ENCODE data around the gene HMCN2. TPM values are rescaled to one million over a fixed set of nuclear protein-coding genes. Genes with fewer than 3 reads are reported as not detected.

Gene HMCN2
- total RNA-seq, 1 donor from 2014 or later, result not detected

- no peak for TF ChIP-seq CTCF (IDR thresholded peaks at IDR 0.05)
- POLR2A ChIA-PET, result no interaction called here
- intact Hi-C loops (cut with micrococcal nuclease), result no loop called here
- no peak overlapping the region for H3K27ac Mint-ChIP-seq
- CTCF ChIA-PET, result no interaction called here
- DNase-seq, result no peak
- no peaks in the 10 kb centered on the region for H3K36me3 Mint-ChIP-seq (ENCODE audit: low read depth)
- H3K27me3 Mint-ChIP-seq, result peaks cover 13% of the 10 kb centered on the region
- peaks cover 6% of the 10 kb centered on the region for H3K4me1 Mint-ChIP-seq
- no peaks in the 10 kb centered on the region for H3K9me3 Mint-ChIP-seq
- no peak overlapping the region for H3K4me3 Mint-ChIP-seq
- ATAC-seq (ENCODE audit: low read depth), result no peak
These were observed 103.1 kb downstream of the HMCN2 start for GRCh38 chr9:130368631-130369103.

- no peak overlapping the region for H3K4me3 Mint-ChIP-seq
- H3K27ac Mint-ChIP-seq, result no peak overlapping the region
- TF ChIP-seq CTCF (IDR thresholded peaks at IDR 0.05), result no peak
- no peaks in the 10 kb centered on the region for H3K9me3 Mint-ChIP-seq
- no peak for DNase-seq
- H3K4me1 Mint-ChIP-seq, result peaks cover 6% of the 10 kb centered on the region
- ChIA-PET POLR2A (no interaction called here), CTCF (no interaction called here)
- no peak for ATAC-seq (ENCODE audit: low read depth)
- intact Hi-C loops (cut with micrococcal nuclease), result no loop called here
- peaks cover 10% of the 10 kb centered on the region for H3K27me3 Mint-ChIP-seq
- no peaks in the 10 kb centered on the region for H3K36me3 Mint-ChIP-seq (ENCODE audit: low read depth)
These were observed 104.7 kb downstream of the HMCN2 start for GRCh38 chr9:130370226-130370625.

DNA sequence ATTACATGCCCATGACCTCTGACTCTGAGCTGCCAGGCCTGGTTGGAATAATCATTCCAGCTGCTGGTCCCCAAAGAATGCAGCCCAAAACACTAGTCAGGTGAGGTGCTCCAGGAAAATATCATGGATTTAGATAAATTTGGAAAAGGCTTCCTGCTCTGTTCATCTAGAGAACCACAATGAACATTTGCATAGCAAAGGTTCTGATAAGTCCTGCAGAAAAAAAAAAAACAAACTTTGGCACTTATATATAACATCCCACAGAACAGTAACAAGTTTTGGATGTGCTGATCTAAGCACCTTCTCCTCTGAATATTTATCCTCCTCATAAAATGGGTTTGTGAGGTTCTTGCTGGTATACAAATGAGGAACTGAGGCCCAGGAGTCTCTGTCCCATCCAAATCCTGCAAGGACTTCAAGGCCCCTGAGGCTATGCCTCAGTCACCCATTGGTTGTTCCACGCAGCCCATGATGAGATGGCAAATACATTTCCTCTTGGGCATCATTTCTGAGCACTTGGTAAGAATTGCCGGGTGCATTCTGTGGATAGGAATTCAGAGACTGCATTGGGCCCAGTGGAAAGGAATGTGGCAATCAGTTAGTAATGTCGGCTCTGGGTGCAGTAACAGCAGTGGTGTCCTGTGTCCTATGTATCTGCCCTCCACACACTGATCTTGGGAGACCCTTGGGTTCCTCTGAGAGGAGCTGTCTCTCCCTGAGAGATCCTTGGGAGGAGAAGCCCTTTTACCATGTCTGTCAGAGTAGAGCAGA, 105.8 kb downstream of the HMCN2 start:
- ATAC-seq (ENCODE audit: low read depth) (no peak), DNase-seq (no peak)
- no peak for TF ChIP-seq CTCF (IDR thresholded peaks at IDR 0.05)
- Mint-ChIP-seq H3K4me1 (peaks cover 6% of the 10 kb centered on the region), H3K27me3 (peaks cover 9% of the 10 kb centered on the region), H3K27ac (no peak overlapping the region), H3K4me3 (no peak overlapping the region), H3K36me3 (ENCODE audit: low read depth) (no peaks in the 10 kb centered on the region), H3K9me3 (no peaks in the 10 kb centered on the region)
- POLR2A ChIA-PET, result no interaction called here
- intact Hi-C loops (cut with micrococcal nuclease), result no loop called here
- CTCF ChIA-PET, result no interaction called here

DNA sequence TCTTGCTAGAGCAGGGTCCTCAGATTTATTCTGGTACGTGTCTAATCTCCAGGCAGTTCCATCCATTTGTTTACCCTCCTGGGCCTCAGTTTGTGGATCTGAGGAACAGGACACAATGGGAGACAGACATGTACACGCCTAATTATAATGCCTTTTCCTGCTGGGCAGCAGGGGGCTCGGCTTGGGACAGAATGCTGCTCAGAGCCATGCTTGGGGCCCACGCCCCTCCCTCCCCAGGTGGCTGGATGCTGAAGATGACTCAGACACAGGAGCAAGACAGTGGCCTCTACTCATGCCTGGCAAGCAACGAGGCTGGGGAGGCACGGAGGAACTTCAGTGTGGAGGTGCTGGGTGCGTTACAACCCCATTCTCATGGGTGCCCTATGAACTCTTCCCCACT, 106.5 kb downstream of the HMCN2 start:
- intact Hi-C loops (cut with micrococcal nuclease), result no loop called here
- DNase-seq, result no peak
- Mint-ChIP-seq H3K4me3 (no peak overlapping the region), H3K27ac (no peak overlapping the region), H3K4me1 (peaks cover 6% of the 10 kb centered on the region), H3K27me3 (peaks cover 5% of the 10 kb centered on the region), H3K36me3 (ENCODE audit: low read depth) (no peaks in the 10 kb centered on the region), H3K9me3 (no peaks in the 10 kb centered on the region)
- ChIA-PET CTCF (no interaction called here), POLR2A (no interaction called here)
- no peak for TF ChIP-seq CTCF (IDR thresholded peaks at IDR 0.05)
- ATAC-seq (ENCODE audit: low read depth), result no peak

DNA sequence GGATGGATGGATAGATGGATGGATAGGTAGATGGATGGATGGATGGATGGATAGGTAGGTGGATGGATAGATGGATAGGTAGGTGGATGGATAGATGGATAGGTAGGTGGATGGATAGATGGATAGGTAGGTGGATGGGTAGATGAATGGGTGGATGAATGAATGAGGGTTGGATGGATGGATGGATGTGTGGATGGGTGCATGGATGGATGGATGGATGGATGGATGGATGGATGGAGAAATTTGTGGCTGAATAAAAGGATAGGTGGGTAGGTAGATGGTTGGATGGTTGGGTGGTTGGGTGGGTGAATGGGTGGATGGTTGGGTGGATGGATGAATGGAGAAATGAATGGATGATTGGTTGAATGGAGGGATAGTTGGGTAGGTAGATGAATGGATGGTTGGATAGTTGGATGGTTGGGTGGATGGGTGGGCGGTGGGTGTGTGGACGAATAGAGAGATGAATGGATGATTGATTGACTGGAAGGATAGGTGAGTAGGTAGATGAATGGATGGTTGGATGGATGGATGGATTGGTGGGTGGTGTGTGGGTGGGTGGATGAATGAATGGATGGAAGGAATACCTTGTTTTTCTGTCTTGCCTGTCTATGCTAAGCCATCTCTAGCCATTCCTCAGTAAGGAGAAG, 108.2 kb downstream of the HMCN2 start:
- ATAC-seq (ENCODE audit: low read depth), result no peak
- CTCF ChIA-PET, result no interaction called here
- no peak for TF ChIP-seq CTCF (IDR thresholded peaks at IDR 0.05)
- POLR2A ChIA-PET, result no interaction called here
- DNase-seq, result no peak
- intact Hi-C loops (cut with micrococcal nuclease), result no loop called here
- H3K27me3 Mint-ChIP-seq, result peaks cover 5% of the 10 kb centered on the region
- no peaks in the 10 kb centered on the region for H3K36me3 Mint-ChIP-seq (ENCODE audit: low read depth)
- no peaks in the 10 kb centered on the region for H3K9me3 Mint-ChIP-seq
- no peak overlapping the region for H3K4me3 Mint-ChIP-seq
- peaks cover under 1% of the 10 kb centered on the region for H3K4me1 Mint-ChIP-seq
- H3K27ac Mint-ChIP-seq, result no peak overlapping the region

Measured in activated B cell treated with CpG ODN at 0.5 μM for 24 hours (primary cell).